Body of pancreas (tissue), 4 donors: ENCODE data around the gene SPATA16.

ENCODE experiments used
- CTCF ChIP-seq, 7 experiments: fragments of 450-650 bp in 4 of 7; fragments of 200-600 bp in 3 of 7; sonication (generic) in 3 of 7; IDR thresholded peaks; one replicate each; pipeline ENCODE4 v1.5.1; 2016 to 2019; ENCODE audit warnings: antibody characterized with exemption in 7 of 7
- POLR2A ChIP-seq, 3 donors: fragments of 450-650 bp; IDR thresholded peaks; one replicate each; pipeline ENCODE4 v1.6.1; 2016; ENCODE audit warnings: antibody characterized with exemption in 3 of 3, mild to moderate bottlenecking in 2 of 3

- no peak for TF ChIP-seq CTCF (IDR thresholded peaks at IDR 0.05)
- no peak for TF ChIP-seq POLR2A (IDR thresholded peaks at IDR 0.05)
Measured at GRCh38 chr3:172953571-172953970, 187.5 kb downstream of the SPATA16 start.
